OCI-LY1 (cell line): Measurements from ENCODE around the gene RAB4B.

Source experiments
- CTCF ChIP-seq: fragments of 200-600 bp; sonication (generic), shearing (Covaris generic); IDR thresholded peaks from 2 replicates; pipeline ENCODE4 v1.5.1; 2017; ENCODE audit warnings: mild to moderate bottlenecking, antibody characterized with exemption, low read length, moderate library complexity, mixed read lengths
- EZH2 ChIP-seq: fragments of 200-600 bp; sonication (generic), shearing (Covaris generic); IDR thresholded peaks from 2 replicates; pipeline ENCODE4 v1.8.0; 2017; ENCODE audit warnings: borderline replicate concordance, mixed run types, mild to moderate bottlenecking, antibody characterized with exemption, low read length, moderate library complexity, mixed read lengths

DNA sequence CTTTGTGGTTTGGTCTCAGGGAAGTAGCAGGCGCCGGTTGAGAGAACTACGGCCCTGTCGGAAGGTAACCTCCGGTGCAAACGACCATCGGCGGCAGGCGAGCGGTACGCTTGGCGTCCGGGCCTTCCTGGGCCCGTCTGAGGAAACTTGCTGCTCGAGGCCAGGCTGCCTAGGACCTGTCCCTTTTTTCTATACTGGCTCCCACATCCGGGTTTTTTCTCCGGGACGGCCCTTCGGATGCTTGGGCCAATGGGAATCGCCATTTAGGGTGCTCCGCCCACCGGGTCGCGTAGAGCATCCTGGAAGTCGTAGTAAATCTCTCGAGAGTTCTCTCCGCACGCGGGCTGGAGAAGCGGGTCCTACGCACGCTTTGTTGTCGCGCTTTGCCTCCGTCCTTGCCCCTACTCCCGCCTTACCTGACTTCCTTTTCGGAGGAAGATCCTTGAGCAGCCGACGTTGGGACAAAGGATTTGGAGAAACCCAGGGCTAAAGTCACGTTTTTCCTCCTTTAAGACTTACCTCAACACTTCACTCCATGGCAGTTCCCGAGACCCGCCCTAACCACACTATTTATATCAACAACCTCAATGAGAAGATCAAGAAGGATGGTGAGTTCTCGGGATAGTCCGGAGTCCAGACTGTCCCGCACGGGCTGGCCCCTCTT, 27.0 kb upstream of the RAB4B start, which contains the start of gene SNRPA:
- TF ChIP-seq CTCF, result no peak
- TF ChIP-seq EZH2, result no peak
